Measurements from ENCODE around the gene FFAR1.

The FFAR1 gene

DNA sequence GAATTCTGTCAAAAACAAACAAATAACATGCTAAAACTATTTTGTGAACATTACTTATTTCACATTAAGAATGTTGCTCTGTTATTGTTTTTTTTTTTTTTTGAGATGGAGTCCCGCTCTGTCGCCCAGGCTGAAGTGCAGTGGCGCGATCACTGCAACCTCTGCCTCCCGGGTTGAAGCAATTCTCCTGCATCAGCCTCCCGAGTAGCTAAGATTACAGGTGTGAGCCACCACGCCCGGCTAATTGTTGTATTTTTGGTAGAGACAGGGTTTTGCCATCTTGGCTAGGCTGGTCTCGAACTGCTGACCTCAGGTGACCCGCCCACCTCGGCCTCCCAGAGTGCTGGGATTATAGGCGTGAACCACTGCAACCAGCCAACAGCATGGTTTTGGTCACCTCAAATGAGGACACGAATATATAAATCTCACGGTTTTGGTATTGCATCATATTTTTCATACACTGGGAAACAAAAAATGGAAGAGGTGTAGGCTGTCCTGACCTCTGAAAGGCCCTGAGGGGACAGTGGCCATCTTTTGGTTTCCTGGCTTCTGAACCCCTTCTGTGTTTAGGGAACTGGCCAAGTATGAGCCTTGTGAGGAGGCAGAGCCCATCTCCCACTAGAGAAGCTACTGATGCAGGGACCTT is 48.7 kb downstream of the FFAR1 start:
- no peak overlapping the region for H2AFZ ChIP-seq (ENCODE audit: low read depth, low read length)
- TF ChIP-seq EZH2 (IDR thresholded peaks at IDR 0.05; ENCODE audit: borderline replicate concordance, low read depth, low read length, severe bottlenecking) = no peak
- TF ChIP-seq, protein P1, sequence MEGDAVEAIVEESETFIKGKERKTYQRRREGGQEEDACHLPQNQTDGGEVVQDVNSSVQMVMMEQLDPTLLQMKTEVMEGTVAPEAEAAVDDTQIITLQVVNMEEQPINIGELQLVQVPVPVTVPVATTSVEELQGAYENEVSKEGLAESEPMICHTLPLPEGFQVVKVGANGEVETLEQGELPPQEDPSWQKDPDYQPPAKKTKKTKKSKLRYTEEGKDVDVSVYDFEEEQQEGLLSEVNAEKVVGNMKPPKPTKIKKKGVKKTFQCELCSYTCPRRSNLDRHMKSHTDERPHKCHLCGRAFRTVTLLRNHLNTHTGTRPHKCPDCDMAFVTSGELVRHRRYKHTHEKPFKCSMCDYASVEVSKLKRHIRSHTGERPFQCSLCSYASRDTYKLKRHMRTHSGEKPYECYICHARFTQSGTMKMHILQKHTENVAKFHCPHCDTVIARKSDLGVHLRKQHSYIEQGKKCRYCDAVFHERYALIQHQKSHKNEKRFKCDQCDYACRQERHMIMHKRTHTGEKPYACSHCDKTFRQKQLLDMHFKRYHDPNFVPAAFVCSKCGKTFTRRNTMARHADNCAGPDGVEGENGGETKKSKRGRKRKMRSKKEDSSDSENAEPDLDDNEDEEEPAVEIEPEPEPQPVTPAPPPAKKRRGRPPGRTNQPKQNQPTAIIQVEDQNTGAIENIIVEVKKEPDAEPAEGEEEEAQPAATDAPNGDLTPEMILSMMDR (IDR thresholded peaks at IDR 0.05; ENCODE audit: borderline replicate concordance, extremely low read depth, low read length, poor library complexity, severe bottlenecking) = no peak
- ATAC-seq (ENCODE audit: insufficient read depth, low read depth) = no peak

GRCh38 chr19:35397064-35397463 is 49.4 kb downstream of the FFAR1 start:
- DNase-seq = no peak
- no peak for ATAC-seq (ENCODE audit: insufficient read depth, low read depth)
- H3K9ac ChIP-seq (ENCODE audit: low read depth, low read length) = no peak overlapping the region
- no peaks in the 10 kb centered on the region for H3K9me3 ChIP-seq (ENCODE audit: insufficient read depth, low read length, severe bottlenecking)
- no peak overlapping the region for H2AFZ ChIP-seq (ENCODE audit: low read depth, low read length)
- no peaks in the 10 kb centered on the region for H4K20me1 ChIP-seq (ENCODE audit: insufficient read depth, low read length)
- H3K4me3 ChIP-seq (ENCODE audit: low read depth in 1 of 2, low read length in 2 of 2) = no peak overlapping the region
- no peaks in the 10 kb centered on the region for H3K4me1 ChIP-seq (ENCODE audit: insufficient read depth, low read length)
- H3K27me3 ChIP-seq (ENCODE audit: insufficient read depth, low read length, poor library complexity) = peaks cover 3% of the 10 kb centered on the region
- no peak overlapping the region for H3K27ac ChIP-seq (ENCODE audit: low read length)
- no peak for TF ChIP-seq EZH2 (IDR thresholded peaks at IDR 0.05; ENCODE audit: borderline replicate concordance, low read depth, low read length, severe bottlenecking)
- TF ChIP-seq, protein P1 (IDR thresholded peaks at IDR 0.05; ENCODE audit: borderline replicate concordance, extremely low read depth, low read length, poor library complexity, severe bottlenecking) = no peak
- H3K36me3 ChIP-seq (ENCODE audit: insufficient read depth, low read length) = no peaks in the 10 kb centered on the region
- no peak overlapping the region for H3K4me2 ChIP-seq (ENCODE audit: insufficient read depth, low read length)
- no peaks in the 10 kb centered on the region for H3K79me2 ChIP-seq (ENCODE audit: insufficient read depth, low read length)

More for the DNA sequence above, 48.7 kb downstream of the FFAR1 start:
- Histone ChIP-seq H3K36me3 (ENCODE audit: insufficient read depth, low read length) (no peaks in the 10 kb centered on the region), H3K4me1 (ENCODE audit: insufficient read depth, low read length) (no peaks in the 10 kb centered on the region), H4K20me1 (ENCODE audit: insufficient read depth, low read length) (no peaks in the 10 kb centered on the region), H3K27me3 (ENCODE audit: insufficient read depth, low read length, poor library complexity) (peaks cover 3% of the 10 kb centered on the region), H3K9me3 (ENCODE audit: insufficient read depth, low read length, severe bottlenecking) (no peaks in the 10 kb centered on the region), H3K9ac (ENCODE audit: low read depth, low read length) (no peak overlapping the region), H3K4me3 (ENCODE audit: low read depth in 1 of 2, low read length in 2 of 2) (no peak overlapping the region), H3K27ac (ENCODE audit: low read length) (no peak overlapping the region), H3K79me2 (ENCODE audit: insufficient read depth, low read length) (no peaks in the 10 kb centered on the region), H3K4me2 (ENCODE audit: insufficient read depth, low read length) (no peak overlapping the region)
- DNase-seq = no peak

Measured in DND-41 (cell line).